HCT116 (cell line): ENCODE data around the gene PYDC1. TPM values are rescaled to one million over a fixed set of nuclear protein-coding genes. Genes with fewer than 3 reads are reported as not detected.

Source experiments
- ATAC-seq: fragments of 200-7000 bp; cut with Tn5 transposase; 2 replicates; pipeline ENCODE4 v1.9.1; 2020; ENCODE audit warnings: mild to moderate bottlenecking, moderate library complexity
- BruUV-seq: library from RNA; stranded (reverse); fragments of 400-500 nt; replicated peaks from 2 replicates; lab custom pipeline; 2021; lab: Mats Ljungman, UMichigan
- CTCF ChIA-PET: fragments of 300-600 bp; sonication (Branson Sonifier 250); formaldehyde crosslinking; loops from one replicate; lab custom pipeline; 2021; ENCODE audit warnings: antibody characterized with exemption; lab: Charles Lee
- POLR2A ChIA-PET: fragments of 300-600, 350-600 bp; sonication (Branson Sonifier 250); formaldehyde crosslinking; loops from one replicate; lab custom pipeline; 2021; ENCODE audit warnings: antibody characterized with exemption; lab: Charles Lee
- RAD21 ChIA-PET, 2 experiments: fragments of 300-600 bp; sonication (Branson Sonifier 250); formaldehyde crosslinking; loops; one replicate each; lab custom pipeline; 2023; ENCODE audit warnings: low total read pairs in 2 of 2; ENCODE audit not compliant: uncharacterized antibody in 2 of 2, unreplicated experiment in 2 of 2, low non-redundant PET in 1 of 2; lab: Charles Lee
- DNase-seq: peaks from one replicate; pipeline ENCODE4 v3.0.0-alpha.2; 2010; ENCODE audit warnings: low read depth, low spot score
- H2AFZ ChIP-seq: fragments of 200-600 bp; shearing (Covaris generic), sonication (generic); 2 replicates; pipeline ENCODE4 v1.6.1; 2017; ENCODE audit warnings: low read depth, mixed run types, mixed read lengths, antibody characterized with exemption, low read length; ENCODE audit not compliant: poor library complexity, severe bottlenecking
- H3K27ac ChIP-seq: 2 replicates; pipeline ENCODE4 v1.5.1; 2012; ENCODE audit warnings: low read depth, low read length
- H3K27me3 ChIP-seq: fragments of 200-600 bp; sonication (generic); 2 replicates; pipeline ENCODE4 v1.6.1; 2016; ENCODE audit warnings: mixed run types, low read length, mixed read lengths; ENCODE audit not compliant: insufficient read depth
- H3K36me3 ChIP-seq, 2 experiments: fragments of 200-500 bp in 1 of 2; fragments of 200-600 bp in 1 of 2; sonication (Bioruptor generic) in 1 of 2; sonication (generic) in 1 of 2; 2 replicates each; pipeline versions ENCODE4 v1.5.1 to v1.6.1; 2014 to 2016; ENCODE audit warnings: low read length in 2 of 2, inconsistent platforms in 1 of 2, mixed read lengths in 1 of 2, mixed run types in 1 of 2; ENCODE audit not compliant: insufficient read depth in 2 of 2, control insufficient read depth in 1 of 2
- H3K4me1 ChIP-seq, 2 experiments: fragments of 200-600 bp in 1 of 2; sonication (generic) in 1 of 2; 2 replicates each; pipeline versions ENCODE4 v1.5.1 to v1.6.1; 2012 to 2017; ENCODE audit warnings: low read length in 2 of 2, inconsistent platforms in 1 of 2, mild to moderate bottlenecking in 1 of 2, mixed read lengths in 1 of 2, mixed run types in 1 of 2, moderate library complexity in 1 of 2; ENCODE audit not compliant: insufficient read depth in 2 of 2, control insufficient read depth in 1 of 2
- H3K4me2 ChIP-seq: fragments of 200-600 bp; sonication (generic); 2 replicates; pipeline ENCODE4 v1.6.1; 2017; ENCODE audit warnings: mixed run types, low read length, mixed read lengths
- H3K4me3 ChIP-seq, 2 experiments: fragments of 200-600 bp in 1 of 2; sonication (generic) in 1 of 2; replicated peaks in 1 of 2; 2 replicates each; pipeline ENCODE4 v1.5.1; 2011 to 2016; ENCODE audit warnings: low read length in 2 of 2, control low read depth in 1 of 2, low read depth in 1 of 2, mild to moderate bottlenecking in 1 of 2, mixed read lengths in 1 of 2, mixed run types in 1 of 2
- H3K79me2 ChIP-seq: fragments of 200-600 bp; sonication (generic); 2 replicates; pipeline ENCODE4 v1.6.1; 2017; ENCODE audit warnings: mild to moderate bottlenecking, mixed run types, low read length, moderate library complexity, mixed read lengths; ENCODE audit not compliant: insufficient read depth
- H3K9ac ChIP-seq: fragments of 200-600 bp; sonication (generic); 2 replicates; pipeline ENCODE4 v1.6.1; 2016; ENCODE audit warnings: low read length, mixed read lengths
- H3K9me2 ChIP-seq: fragments of 200-600 bp; sonication (generic), shearing (Covaris generic); 2 replicates; pipeline ENCODE4 v1.6.1; 2017; ENCODE audit warnings: mixed run types, mild to moderate bottlenecking, moderate library complexity; ENCODE audit not compliant: insufficient read depth
- H3K9me3 ChIP-seq, 2 experiments: fragments of 200-500 bp in 1 of 2; fragments of 200-600 bp in 1 of 2; sonication (Bioruptor generic) in 1 of 2; sonication (generic) in 1 of 2; 2 replicates each; pipeline ENCODE4 v1.6.1; 2014 to 2017; ENCODE audit warnings: low read length in 2 of 2, mixed read lengths in 2 of 2, inconsistent platforms in 1 of 2, low read depth in 1 of 2, mild to moderate bottlenecking in 1 of 2, mixed run types in 1 of 2, moderate library complexity in 1 of 2; ENCODE audit not compliant: control insufficient read depth in 1 of 2, insufficient read depth in 1 of 2
- H4K20me1 ChIP-seq: fragments of 200-600 bp; sonication (generic), shearing (Covaris generic); 2 replicates; pipeline ENCODE4 v1.6.1; 2017; ENCODE audit warnings: mixed run types, mild to moderate bottlenecking, moderate library complexity; ENCODE audit not compliant: insufficient read depth
- CBX3 ChIP-seq: IDR thresholded peaks from 2 replicates; pipeline ENCODE4 v1.6.1; 2012; ENCODE audit warnings: low read depth
- EGR1 ChIP-seq: IDR thresholded peaks from 2 replicates; pipeline ENCODE4 v1.6.1; 2012; ENCODE audit warnings: low read depth
- ELF1 ChIP-seq: IDR thresholded peaks from 2 replicates; pipeline ENCODE4 v1.6.1; 2012; ENCODE audit warnings: low read depth, borderline replicate concordance
- EZH2 ChIP-seq: fragments of 200-600 bp; sonication (generic); IDR thresholded peaks from 2 replicates; pipeline ENCODE4 v1.6.1; 2017; ENCODE audit warnings: antibody characterized with exemption, mixed run types
- EZH2phosphoT487 ChIP-seq: fragments of 200-600 bp; IDR thresholded peaks from 2 replicates; pipeline ENCODE4 v1.6.1; 2018; ENCODE audit warnings: antibody characterized with exemption, borderline replicate concordance
- FOSL1 ChIP-seq: IDR thresholded peaks from 2 replicates; pipeline ENCODE4 v1.6.1; 2012; ENCODE audit warnings: low read depth
- JUND ChIP-seq: IDR thresholded peaks from 2 replicates; pipeline ENCODE4 v1.6.1; 2012
- POLR2A ChIP-seq: IDR thresholded peaks from 2 replicates; pipeline ENCODE4 v1.7.0; 2011; ENCODE audit warnings: borderline replicate concordance; ENCODE audit not compliant: insufficient read depth, insufficient read length; ENCODE audit errors: extremely low read depth
- POLR2AphosphoS5 ChIP-seq: IDR thresholded peaks from 2 replicates; pipeline ENCODE4 v1.6.1; 2011; ENCODE audit warnings: mild to moderate bottlenecking, low read depth, low read length, moderate library complexity
- RAD21 ChIP-seq: IDR thresholded peaks from 2 replicates; pipeline ENCODE4 v1.6.1; 2012; ENCODE audit warnings: low read depth, mild to moderate bottlenecking
- REST ChIP-seq: IDR thresholded peaks from 2 replicates; pipeline ENCODE4 v1.6.1; 2012; ENCODE audit warnings: low read depth
- SP1 ChIP-seq: IDR thresholded peaks from 2 replicates; pipeline ENCODE4 v1.6.1; 2012; ENCODE audit warnings: low read depth
- SRF ChIP-seq: IDR thresholded peaks from 2 replicates; pipeline ENCODE4 v1.6.1; 2012; ENCODE audit warnings: low read depth
- intact Hi-C: fragments of 100-400 bp; cut with micrococcal nuclease; formaldehyde crosslinking; loops from 2 replicates; pipeline ENCODE4 v1.10.0; 2022
- total RNA-seq: library from RNA; stranded (reverse); gene quantifications from one replicate; pipeline ENCODE4 v1.2.1, GENCODE V29; 2021; ENCODE audit not compliant: unreplicated experiment
- TF ChIP-seq, protein P1 (sequence below): IDR thresholded peaks from 2 replicates; pipeline ENCODE4 v1.6.1; 2012
- TF ChIP-seq, protein P2 (sequence below): IDR thresholded peaks from 2 replicates; pipeline ENCODE4 v1.6.1; 2011; ENCODE audit warnings: mild to moderate bottlenecking, low read length, moderate library complexity; ENCODE audit not compliant: insufficient replicate concordance; ENCODE audit errors: extremely low read depth

The PYDC1 gene
- total RNA-seq, 1 experiment from 2014 or later: not detected

- Histone ChIP-seq H3K9ac (no peak overlapping the region), H3K4me1 (peaks cover 0 to 6% of the 10 kb centered on the region in 2 experiments; a peak in 1 of 4 replicates), H3K4me3 (no peak overlapping the region), H3K27me3 (no peaks in the 10 kb centered on the region), H3K79me2 (no peaks in the 10 kb centered on the region), H3K4me2 (no peak overlapping the region), H3K36me3 (peaks cover 0 to 6% of the 10 kb centered on the region in 2 experiments; a peak in 1 of 4 replicates), H3K9me3 (no peaks in the 10 kb centered on the region), H2AFZ (no peak overlapping the region), H3K9me2 (no peaks in the 10 kb centered on the region), H4K20me1 (no peaks in the 10 kb centered on the region), H3K27ac (no peak overlapping the region)
- RAD21 ChIA-PET: no interaction called here
- no TSS peak for BruUV-seq
- DNase-seq (no peak), ATAC-seq (no peak)
- CTCF ChIA-PET: no interaction called here
- POLR2A ChIA-PET: no interaction called here
- intact Hi-C loops: no loop called here
- no peak for TF ChIP-seq SRF
- TF ChIP-seq EZH2phosphoT487: no peak
- TF ChIP-seq REST: no peak
- TF ChIP-seq, protein P1, sequence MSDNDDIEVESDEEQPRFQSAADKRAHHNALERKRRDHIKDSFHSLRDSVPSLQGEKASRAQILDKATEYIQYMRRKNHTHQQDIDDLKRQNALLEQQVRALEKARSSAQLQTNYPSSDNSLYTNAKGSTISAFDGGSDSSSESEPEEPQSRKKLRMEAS: no peak
- TF ChIP-seq ELF1: no peak
- no peak for TF ChIP-seq EZH2
- no peak for TF ChIP-seq EGR1
- TF ChIP-seq, protein P2, sequence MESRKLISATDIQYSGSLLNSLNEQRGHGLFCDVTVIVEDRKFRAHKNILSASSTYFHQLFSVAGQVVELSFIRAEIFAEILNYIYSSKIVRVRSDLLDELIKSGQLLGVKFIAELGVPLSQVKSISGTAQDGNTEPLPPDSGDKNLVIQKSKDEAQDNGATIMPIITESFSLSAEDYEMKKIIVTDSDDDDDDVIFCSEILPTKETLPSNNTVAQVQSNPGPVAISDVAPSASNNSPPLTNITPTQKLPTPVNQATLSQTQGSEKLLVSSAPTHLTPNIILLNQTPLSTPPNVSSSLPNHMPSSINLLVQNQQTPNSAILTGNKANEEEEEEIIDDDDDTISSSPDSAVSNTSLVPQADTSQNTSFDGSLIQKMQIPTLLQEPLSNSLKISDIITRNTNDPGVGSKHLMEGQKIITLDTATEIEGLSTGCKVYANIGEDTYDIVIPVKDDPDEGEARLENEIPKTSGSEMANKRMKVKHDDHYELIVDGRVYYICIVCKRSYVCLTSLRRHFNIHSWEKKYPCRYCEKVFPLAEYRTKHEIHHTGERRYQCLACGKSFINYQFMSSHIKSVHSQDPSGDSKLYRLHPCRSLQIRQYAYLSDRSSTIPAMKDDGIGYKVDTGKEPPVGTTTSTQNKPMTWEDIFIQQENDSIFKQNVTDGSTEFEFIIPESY: no peak
- TF ChIP-seq RAD21: no peak
- no peak for TF ChIP-seq POLR2AphosphoS5
- TF ChIP-seq CBX3: no peak
- TF ChIP-seq POLR2A: no peak
- TF ChIP-seq FOSL1: no peak
- no peak for TF ChIP-seq JUND
- no peak for TF ChIP-seq SP1
These were observed 11.9 kb downstream of the PYDC1 start for GRCh38 chr16:31204871-31205666.
